Uterus (tissue), 2 donors: ENCODE data around the gene GALNT1.

Experiments
- CTCF ChIP-seq, 4 experiments: fragments of 200-600 bp in 2 of 4; fragments of 450-650 bp in 2 of 4; sonication (generic) in 2 of 4; IDR thresholded peaks; one replicate each; pipeline ENCODE4 v1.5.1; 2016 to 2019; ENCODE audit warnings: antibody characterized with exemption in 4 of 4, mild to moderate bottlenecking in 2 of 4, moderate library complexity in 1 of 4
- POLR2A ChIP-seq, 2 donors: fragments of 450-650 bp; IDR thresholded peaks; one replicate each; pipeline ENCODE4 v1.6.1; 2016; ENCODE audit warnings: antibody characterized with exemption in 2 of 2, mild to moderate bottlenecking in 1 of 2, moderate library complexity in 1 of 2

GRCh38 chr18:35604369-35604768 lies 22.8 kb downstream of the GALNT1 start:
- TF ChIP-seq CTCF (IDR thresholded peaks at IDR 0.05) (no peak), POLR2A (IDR thresholded peaks at IDR 0.05) (no peak)
